ENCODE measurements around the gene POLR2B.
"Not testable (repeated sequence)": the region's sequence is repeated elsewhere in the genome, so short reads cannot be mapped to it uniquely, and the experiment has no call there.

Gene POLR2B

GRCh38 chr4:57020467-57021101, 41.9 kb downstream of the POLR2B start:
- H3K4me1 Mint-ChIP-seq (ENCODE audit: low read depth) = peaks cover 9% of the 10 kb centered on the region
- no peaks in the 10 kb centered on the region for H3K27me3 Mint-ChIP-seq (ENCODE audit: low read depth)
- H3K27ac Mint-ChIP-seq = no peak overlapping the region
- peaks cover 66% of the 10 kb centered on the region for H3K36me3 Mint-ChIP-seq (ENCODE audit: low read depth)
- H3K9me3 Mint-ChIP-seq = no peaks in the 10 kb centered on the region
- no peak overlapping the region for H3K4me3 Mint-ChIP-seq

GRCh38 chr4:57023104-57023503, 44.4 kb downstream of the POLR2B start:
- Mint-ChIP-seq H3K4me1 (ENCODE audit: low read depth) (peaks cover 7% of the 10 kb centered on the region), H3K27ac (no peak overlapping the region), H3K36me3 (ENCODE audit: low read depth) (peaks cover 63% of the 10 kb centered on the region), H3K9me3 (no peaks in the 10 kb centered on the region), H3K27me3 (ENCODE audit: low read depth) (no peaks in the 10 kb centered on the region), H3K4me3 (no peak overlapping the region)

- Mint-ChIP-seq H3K4me1 (ENCODE audit: low read depth) (no peaks in the 10 kb centered on the region), H3K27me3 (ENCODE audit: low read depth) (peaks cover 4% of the 10 kb centered on the region)
These were observed 55.8 kb downstream of the POLR2B start for GRCh38 chr4:57034520-57034919.

GRCh38 chr4:57037982-57038604, 59.4 kb downstream of the POLR2B start:
- Mint-ChIP-seq H3K27ac (peak overlapping the region; percentile 24), H3K4me1 (ENCODE audit: low read depth) (no peaks in the 10 kb centered on the region), H3K36me3 (ENCODE audit: low read depth) (no peaks in the 10 kb centered on the region), H3K9me3 (no peaks in the 10 kb centered on the region), H3K27me3 (ENCODE audit: low read depth) (peaks cover 13% of the 10 kb centered on the region), H3K4me3 (no peak overlapping the region)

More at GRCh38 chr4:57034520-57034919, 55.8 kb downstream of the POLR2B start:
- Mint-ChIP-seq H3K9me3 (no peaks in the 10 kb centered on the region), H3K4me3 (no peak overlapping the region), H3K36me3 (ENCODE audit: low read depth) (peaks cover 14% of the 10 kb centered on the region), H3K27ac (no peak overlapping the region)

- Mint-ChIP-seq H3K36me3 (ENCODE audit: low read depth) (no peaks in the 10 kb centered on the region), H3K27me3 (ENCODE audit: low read depth) (peaks cover 14% of the 10 kb centered on the region), H3K27ac (no peak overlapping the region), H3K4me3 (no peak overlapping the region), H3K4me1 (ENCODE audit: low read depth) (no peaks in the 10 kb centered on the region), H3K9me3 (no peaks in the 10 kb centered on the region)
These were observed 60.6 kb downstream of the POLR2B start for GRCh38 chr4:57039345-57039744.

- H3K4me3 Mint-ChIP-seq = no peak overlapping the region
- no peaks in the 10 kb centered on the region for H3K4me1 Mint-ChIP-seq (ENCODE audit: low read depth)
- peaks cover 17% of the 10 kb centered on the region for H3K27me3 Mint-ChIP-seq (ENCODE audit: low read depth)
- H3K36me3 Mint-ChIP-seq (ENCODE audit: low read depth) = no peaks in the 10 kb centered on the region
- H3K9me3 Mint-ChIP-seq = no peaks in the 10 kb centered on the region
- no peak overlapping the region for H3K27ac Mint-ChIP-seq
These were observed 61.8 kb downstream of the POLR2B start for GRCh38 chr4:57040510-57040909.

- H3K9me3 Mint-ChIP-seq = no peaks in the 10 kb centered on the region
- H3K4me1 Mint-ChIP-seq (ENCODE audit: low read depth) = no peaks in the 10 kb centered on the region
- no peak overlapping the region for H3K27ac Mint-ChIP-seq
- no peak overlapping the region for H3K4me3 Mint-ChIP-seq
- H3K36me3 Mint-ChIP-seq (ENCODE audit: low read depth) = no peaks in the 10 kb centered on the region
- peaks cover 17% of the 10 kb centered on the region for H3K27me3 Mint-ChIP-seq (ENCODE audit: low read depth)
These were observed 62.3 kb downstream of the POLR2B start for GRCh38 chr4:57041020-57041419.

- no peak overlapping the region for H3K4me3 Mint-ChIP-seq
- no peaks in the 10 kb centered on the region for H3K36me3 Mint-ChIP-seq (ENCODE audit: low read depth)
- peaks cover 17% of the 10 kb centered on the region for H3K27me3 Mint-ChIP-seq (ENCODE audit: low read depth)
- H3K4me1 Mint-ChIP-seq (ENCODE audit: low read depth) = no peaks in the 10 kb centered on the region
- no peak overlapping the region for H3K27ac Mint-ChIP-seq
- H3K9me3 Mint-ChIP-seq = no peaks in the 10 kb centered on the region
These were observed 64.0 kb downstream of the POLR2B start for GRCh38 chr4:57042711-57043169.

- H3K4me1 Mint-ChIP-seq (ENCODE audit: low read depth) = no peaks in the 10 kb centered on the region
- H3K36me3 Mint-ChIP-seq (ENCODE audit: low read depth) = no peaks in the 10 kb centered on the region
- H3K27me3 Mint-ChIP-seq (ENCODE audit: low read depth) = peaks cover 17% of the 10 kb centered on the region
These were observed 64.9 kb downstream of the POLR2B start for GRCh38 chr4:57043347-57044251.

GRCh38 chr4:57044279-57044678, 65.6 kb downstream of the POLR2B start:
- H3K27ac Mint-ChIP-seq = no peak overlapping the region
- H3K4me3 Mint-ChIP-seq = no peak overlapping the region
- no peaks in the 10 kb centered on the region for H3K36me3 Mint-ChIP-seq (ENCODE audit: low read depth)
- H3K27me3 Mint-ChIP-seq (ENCODE audit: low read depth) = peaks cover 16% of the 10 kb centered on the region
- H3K9me3 Mint-ChIP-seq = no peaks in the 10 kb centered on the region
- no peaks in the 10 kb centered on the region for H3K4me1 Mint-ChIP-seq (ENCODE audit: low read depth)

More at GRCh38 chr4:57043347-57044251, 64.9 kb downstream of the POLR2B start:
- Mint-ChIP-seq H3K27ac (no peak overlapping the region), H3K9me3 (no peaks in the 10 kb centered on the region), H3K4me3 (no peak overlapping the region)

GRCh38 chr4:57044996-57045395, 66.3 kb downstream of the POLR2B start:
- Mint-ChIP-seq H3K9me3 (no peaks in the 10 kb centered on the region), H3K4me3 (no peak overlapping the region), H3K27me3 (ENCODE audit: low read depth) (peaks cover 14% of the 10 kb centered on the region), H3K27ac (no peak overlapping the region), H3K4me1 (ENCODE audit: low read depth) (no peaks in the 10 kb centered on the region), H3K36me3 (ENCODE audit: low read depth) (no peaks in the 10 kb centered on the region)

- H3K9me3 Mint-ChIP-seq; H3K27ac Mint-ChIP-seq; H3K36me3 Mint-ChIP-seq (ENCODE audit: low read depth); H3K4me3 Mint-ChIP-seq; H3K4me1 Mint-ChIP-seq (ENCODE audit: low read depth): not testable (repeated sequence)
- peaks cover 13% of the 10 kb centered on the region for H3K27me3 Mint-ChIP-seq (ENCODE audit: low read depth)
These were observed 68.3 kb downstream of the POLR2B start for GRCh38 chr4:57047046-57047445.

GRCh38 chr4:57048590-57049304, 70.1 kb downstream of the POLR2B start:
- no peaks in the 10 kb centered on the region for H3K36me3 Mint-ChIP-seq (ENCODE audit: low read depth)
- H3K4me1 Mint-ChIP-seq (ENCODE audit: low read depth) = no peaks in the 10 kb centered on the region
- peaks cover 14% of the 10 kb centered on the region for H3K27me3 Mint-ChIP-seq (ENCODE audit: low read depth)
- no peaks in the 10 kb centered on the region for H3K9me3 Mint-ChIP-seq
- no peak overlapping the region for H3K27ac Mint-ChIP-seq
- no peak overlapping the region for H3K4me3 Mint-ChIP-seq

- H3K9me3 Mint-ChIP-seq = no peaks in the 10 kb centered on the region
- H3K4me3 Mint-ChIP-seq = no peak overlapping the region
- no peaks in the 10 kb centered on the region for H3K4me1 Mint-ChIP-seq (ENCODE audit: low read depth)
- H3K36me3 Mint-ChIP-seq (ENCODE audit: low read depth) = no peaks in the 10 kb centered on the region
- H3K27me3 Mint-ChIP-seq (ENCODE audit: low read depth) = peaks cover 10% of the 10 kb centered on the region
- no peak overlapping the region for H3K27ac Mint-ChIP-seq
These were observed 72.4 kb downstream of the POLR2B start for GRCh38 chr4:57051095-57051494.
